ENCODE measurements around the gene PRRT1B. TPM values are rescaled to one million over a fixed set of nuclear protein-coding genes. Genes with fewer than 3 reads are reported as not detected.

The PRRT1B gene
- total RNA-seq, 2 donors from 2014 or later, result 3.5 to 4.1 TPM

DNA sequence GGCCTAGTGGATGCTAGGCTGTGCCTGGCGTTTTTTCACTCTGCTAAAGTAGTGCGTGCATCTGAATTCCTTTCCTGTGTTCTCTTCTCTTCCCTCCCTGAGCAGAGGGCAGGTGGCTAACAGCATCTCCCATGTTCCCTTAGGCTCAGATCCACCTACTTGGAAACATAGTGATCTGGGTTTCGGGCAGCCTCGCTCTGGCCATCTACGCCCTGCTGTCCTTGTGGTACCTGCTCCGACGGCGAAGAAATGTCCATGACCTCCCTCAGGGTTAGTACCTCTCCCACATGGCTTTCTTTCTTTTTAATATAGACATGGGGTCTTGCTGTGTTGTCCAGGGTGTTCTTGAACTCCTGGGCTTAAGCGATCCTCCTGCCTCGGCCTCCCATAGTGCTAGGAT is 24.1 kb upstream of the PRRT1B start:
- no peak for DNase-seq
- intact Hi-C loops (cut with DNase I, micrococcal nuclease), result no loop called here
- ATAC-seq, result no peak

DNA sequence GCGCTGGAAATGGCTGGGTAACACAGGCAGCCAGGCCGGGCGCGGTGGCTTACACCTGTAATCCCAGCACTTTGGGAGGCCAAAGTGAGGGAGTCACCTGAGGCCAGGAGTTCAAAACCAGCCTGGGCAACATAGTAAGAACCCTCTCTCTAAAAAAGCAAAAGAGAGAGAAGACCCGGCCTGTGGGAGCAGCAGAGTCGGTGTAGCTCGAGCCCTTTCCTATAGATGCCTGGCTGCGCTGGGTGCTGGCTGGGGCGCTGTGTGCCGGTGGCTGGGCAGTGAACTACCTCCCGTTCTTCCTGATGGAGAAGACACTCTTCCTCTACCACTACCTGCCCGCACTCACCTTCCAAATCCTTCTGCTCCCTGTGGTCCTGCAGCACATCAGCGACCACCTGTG is 23.5 kb upstream of the PRRT1B start:
- intact Hi-C loops (cut with DNase I, micrococcal nuclease), result no loop called here
- ATAC-seq, result no peak
- no peak for DNase-seq

DNA sequence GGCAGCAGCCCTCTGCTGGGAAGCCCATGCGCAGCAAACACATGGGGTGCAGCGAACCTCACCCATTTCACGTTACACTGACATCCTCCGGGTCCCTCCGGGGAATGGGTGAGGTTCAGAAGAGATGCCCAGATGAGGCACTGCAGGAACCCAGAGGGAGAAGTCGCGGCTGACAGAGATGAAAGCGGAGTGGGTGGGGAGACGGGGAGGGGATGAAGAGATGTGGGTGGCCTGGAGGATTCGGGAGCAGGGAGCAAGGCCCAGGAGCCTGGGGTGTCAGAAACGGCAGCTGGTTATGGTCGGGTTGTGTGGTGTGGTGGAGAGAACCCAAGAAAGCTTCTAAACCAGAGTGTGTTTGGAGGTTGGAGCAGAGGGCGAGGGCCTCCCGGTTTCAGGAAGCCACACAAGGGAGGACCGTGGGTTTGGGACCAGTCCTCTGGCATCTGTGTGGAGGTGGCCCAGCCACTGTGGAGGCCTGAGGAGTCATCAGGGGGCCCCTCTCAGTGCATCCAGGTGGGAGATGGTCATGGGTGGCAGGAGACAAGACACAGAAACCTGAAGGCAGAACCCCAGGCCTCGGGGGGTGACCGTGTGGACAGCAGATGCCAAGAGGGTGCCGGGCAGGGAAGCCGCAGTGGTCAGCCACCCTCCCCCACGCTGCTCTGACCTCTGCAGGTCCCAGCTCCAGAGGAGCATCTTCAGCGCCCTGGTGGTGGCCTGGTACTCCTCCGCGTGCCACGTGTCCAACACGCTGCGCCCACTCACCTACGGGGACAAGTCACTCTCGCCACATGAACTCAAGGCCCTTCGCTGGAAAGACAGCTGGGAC is 22.9 kb upstream of the PRRT1B start:
- intact Hi-C loops (cut with DNase I, micrococcal nuclease), result no loop called here

DNA sequence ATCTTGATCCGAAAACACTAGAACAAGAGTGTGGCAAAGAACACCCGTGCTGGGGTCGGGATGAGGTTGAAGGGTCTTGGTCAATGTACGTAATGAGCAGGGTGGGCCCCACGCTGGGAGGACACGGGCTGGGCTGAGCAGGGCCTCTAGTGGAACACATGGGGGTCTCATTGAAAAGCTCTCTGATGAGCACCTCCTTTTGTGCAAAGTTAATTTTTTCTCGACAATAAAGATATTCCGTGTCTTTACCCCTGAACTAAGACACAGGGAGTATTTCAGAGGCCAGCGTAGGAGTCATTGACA is 22.3 kb upstream of the PRRT1B start:
- ATAC-seq (no peak), DNase-seq (no peak)
- intact Hi-C loops (cut with DNase I, micrococcal nuclease), result no loop called here

More for the DNA sequence above, 22.9 kb upstream of the PRRT1B start:
- no peak for ATAC-seq
- DNase-seq, result no peak

DNA sequence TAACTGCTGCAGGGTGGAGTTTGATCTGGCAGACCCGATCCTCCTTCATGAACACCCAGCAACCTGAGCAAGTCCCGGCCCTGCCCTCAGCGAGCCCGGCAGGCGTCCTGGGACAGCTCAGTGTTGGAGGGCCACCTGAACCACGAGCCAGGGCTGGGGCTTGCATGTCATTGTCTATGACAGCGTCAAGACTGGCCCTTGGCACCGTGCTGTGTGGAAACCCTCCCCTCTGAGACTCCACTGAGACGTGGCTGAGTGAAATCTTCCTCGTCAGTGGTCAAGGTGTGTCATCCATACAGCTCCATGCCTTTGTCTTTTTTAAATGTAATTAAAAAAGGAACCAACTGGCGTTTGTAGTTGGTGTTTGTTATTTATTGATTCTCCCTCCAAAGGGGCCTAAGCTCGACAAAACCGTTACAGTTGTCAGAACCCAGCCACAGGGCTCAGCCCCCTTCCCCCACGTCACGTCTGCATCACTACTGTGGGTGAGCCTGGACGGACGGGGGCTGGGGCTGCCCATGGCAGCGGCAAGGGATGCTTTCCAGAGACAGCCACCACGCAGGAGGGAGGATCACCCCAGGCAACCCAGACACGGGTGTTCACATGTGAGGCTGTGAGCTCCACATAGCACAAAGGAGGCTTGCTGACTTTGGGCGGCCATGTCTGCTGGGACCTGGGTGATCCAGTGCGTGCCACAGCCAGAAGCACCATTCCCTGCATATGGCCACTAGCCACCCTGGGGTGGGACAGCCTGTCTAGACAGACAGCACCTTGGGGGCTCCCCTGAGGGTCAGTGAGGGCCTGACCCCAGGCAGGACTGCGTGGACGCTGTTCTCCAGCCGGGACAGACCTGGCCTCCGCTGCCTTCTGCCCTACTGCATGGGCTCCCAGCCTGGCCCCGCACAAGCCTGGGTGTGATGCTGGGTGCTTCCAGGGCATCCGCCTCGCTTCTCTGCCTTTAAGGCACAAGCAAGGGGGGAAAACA is 21.6 kb upstream of the PRRT1B start:
- no peak for DNase-seq
- peak; percentile 16 for ATAC-seq
- intact Hi-C loops (cut with DNase I, micrococcal nuclease), result no loop called here

DNA sequence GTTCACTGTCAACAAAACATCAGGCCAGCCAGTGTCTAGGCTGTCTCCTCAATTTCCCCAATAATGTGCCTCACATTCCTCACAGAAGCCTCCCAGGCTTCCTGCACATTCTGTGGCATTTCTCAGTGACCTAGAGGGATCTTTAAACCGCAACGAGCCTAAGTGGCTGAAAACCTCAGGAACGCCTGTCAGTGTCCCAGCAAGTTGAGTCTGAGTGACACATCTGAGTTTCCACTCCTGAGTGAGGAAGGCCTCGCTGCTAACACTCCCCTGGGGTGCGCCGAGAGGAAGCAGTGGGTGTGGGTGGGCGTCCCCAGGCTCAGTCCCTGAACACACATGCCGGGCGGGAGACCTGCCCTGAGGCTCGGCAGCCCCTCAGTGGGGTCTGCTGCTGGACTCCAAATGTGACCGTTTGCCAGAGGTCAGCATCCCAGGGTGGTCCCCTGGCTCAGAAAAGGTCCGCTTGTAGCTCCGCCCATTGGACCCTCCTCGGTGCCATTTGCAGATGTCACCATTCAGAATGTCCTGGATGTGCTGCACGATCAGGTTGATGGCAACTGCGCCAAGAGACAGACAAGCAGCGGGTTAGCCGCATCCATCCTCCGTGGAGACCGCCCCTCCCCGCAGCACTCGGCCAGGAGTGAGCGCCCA is 20.5 kb upstream of the PRRT1B start:
- no peak for DNase-seq

DNA sequence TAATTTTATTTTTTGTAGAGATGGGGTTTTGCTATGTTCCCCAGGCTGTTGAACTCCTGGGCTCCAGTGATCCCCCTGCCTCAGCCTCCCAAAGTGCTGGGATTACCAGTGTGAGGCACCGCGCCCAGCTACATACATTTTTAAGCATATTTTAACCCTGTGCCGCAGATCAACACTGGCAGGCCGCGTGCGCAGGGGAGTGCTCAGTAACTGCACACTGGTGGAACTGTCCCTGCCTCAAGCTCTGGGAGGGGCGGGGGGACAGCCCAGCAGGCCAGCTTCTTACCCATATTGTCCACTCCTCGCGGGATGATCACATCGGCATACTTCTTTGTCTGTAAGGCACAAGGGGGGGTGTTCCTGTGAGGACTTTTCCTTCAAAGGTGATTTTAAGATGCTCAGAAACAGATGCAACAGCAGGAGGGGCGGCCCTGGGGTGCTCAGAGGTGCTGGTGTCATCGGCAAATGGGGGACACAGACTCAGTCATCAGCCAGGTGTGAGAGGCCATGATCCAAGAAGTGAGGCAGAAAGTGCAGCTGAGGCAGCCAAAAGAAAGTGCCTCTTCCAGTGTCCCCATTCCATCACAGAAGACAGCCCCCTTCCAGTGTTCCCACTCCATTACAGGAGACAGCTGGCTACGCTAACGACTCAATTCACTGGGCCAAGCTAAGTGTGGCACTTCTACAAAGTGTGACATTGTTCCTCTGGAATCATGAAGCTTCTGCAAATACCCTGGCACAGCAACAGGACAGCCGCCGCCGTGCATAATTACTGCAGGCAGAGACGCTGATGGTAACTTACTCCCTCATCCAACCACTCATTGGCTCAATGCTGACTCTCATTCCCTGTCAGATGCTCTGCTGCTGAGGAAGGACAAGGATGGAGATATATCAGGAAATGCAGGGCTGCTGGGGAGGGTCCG is 19.4 kb upstream of the PRRT1B start:
- no peak for ATAC-seq
- intact Hi-C loops (cut with DNase I, micrococcal nuclease), result no loop called here
- DNase-seq, result no peak

More for the DNA sequence above, 20.5 kb upstream of the PRRT1B start:
- ATAC-seq, result no peak
- intact Hi-C loops (cut with DNase I, micrococcal nuclease), result no loop called here

DNA sequence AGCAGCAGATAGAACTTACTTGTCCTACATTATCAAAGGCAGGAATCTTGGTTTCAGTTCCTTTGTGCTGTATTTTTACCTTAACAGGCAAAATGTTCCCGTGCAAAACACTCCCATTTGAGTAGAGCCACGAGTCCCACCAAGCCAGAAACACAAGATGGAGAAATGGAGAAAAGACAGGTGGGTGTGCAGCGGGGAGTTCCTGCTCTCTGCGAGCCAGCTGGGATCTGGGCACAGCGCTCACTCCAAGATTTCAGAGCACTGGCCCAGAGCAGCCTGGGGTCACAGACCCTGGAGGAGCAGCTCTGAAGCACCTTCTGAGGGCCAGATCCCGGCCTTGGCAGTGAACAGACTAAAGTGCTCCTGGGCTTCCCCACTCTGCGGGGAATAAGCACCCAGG is 17.1 kb upstream of the PRRT1B start:
- intact Hi-C loops (cut with DNase I, micrococcal nuclease), result no loop called here
- DNase-seq, result no peak
- no peak for ATAC-seq

DNA sequence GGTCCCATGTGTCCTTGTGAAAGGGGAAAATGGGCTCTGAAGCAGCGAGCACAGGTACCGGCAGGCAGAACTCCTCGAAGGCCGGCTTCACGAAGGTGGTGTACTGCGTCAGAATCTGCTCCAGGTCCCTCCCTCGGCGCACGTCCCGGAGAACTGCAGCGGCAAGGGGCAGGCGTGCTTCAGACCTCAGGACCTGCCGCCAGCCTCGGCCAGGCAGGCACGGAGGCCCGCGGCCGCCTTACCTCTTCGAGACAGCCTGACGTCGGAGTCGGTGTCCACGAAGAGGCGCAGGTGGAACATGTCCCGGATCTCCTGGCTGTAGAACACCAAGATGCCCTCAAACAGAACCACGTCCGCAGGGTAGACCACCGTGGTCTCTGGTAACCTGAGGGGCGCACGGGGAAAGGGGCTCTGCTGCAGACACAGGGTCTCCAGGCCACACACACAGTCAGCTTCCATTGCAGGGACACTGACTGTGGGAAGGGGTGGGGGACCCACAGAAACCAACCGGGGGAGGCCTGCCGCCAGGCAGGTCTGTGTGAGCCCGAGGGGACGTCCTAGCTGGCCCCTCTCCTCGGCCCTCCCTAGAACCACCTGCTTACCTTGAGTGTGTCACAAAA is 16.3 kb upstream of the PRRT1B start:
- intact Hi-C loops (cut with DNase I, micrococcal nuclease), result no loop called here
- DNase-seq (no peak), ATAC-seq (no peak)

DNA sequence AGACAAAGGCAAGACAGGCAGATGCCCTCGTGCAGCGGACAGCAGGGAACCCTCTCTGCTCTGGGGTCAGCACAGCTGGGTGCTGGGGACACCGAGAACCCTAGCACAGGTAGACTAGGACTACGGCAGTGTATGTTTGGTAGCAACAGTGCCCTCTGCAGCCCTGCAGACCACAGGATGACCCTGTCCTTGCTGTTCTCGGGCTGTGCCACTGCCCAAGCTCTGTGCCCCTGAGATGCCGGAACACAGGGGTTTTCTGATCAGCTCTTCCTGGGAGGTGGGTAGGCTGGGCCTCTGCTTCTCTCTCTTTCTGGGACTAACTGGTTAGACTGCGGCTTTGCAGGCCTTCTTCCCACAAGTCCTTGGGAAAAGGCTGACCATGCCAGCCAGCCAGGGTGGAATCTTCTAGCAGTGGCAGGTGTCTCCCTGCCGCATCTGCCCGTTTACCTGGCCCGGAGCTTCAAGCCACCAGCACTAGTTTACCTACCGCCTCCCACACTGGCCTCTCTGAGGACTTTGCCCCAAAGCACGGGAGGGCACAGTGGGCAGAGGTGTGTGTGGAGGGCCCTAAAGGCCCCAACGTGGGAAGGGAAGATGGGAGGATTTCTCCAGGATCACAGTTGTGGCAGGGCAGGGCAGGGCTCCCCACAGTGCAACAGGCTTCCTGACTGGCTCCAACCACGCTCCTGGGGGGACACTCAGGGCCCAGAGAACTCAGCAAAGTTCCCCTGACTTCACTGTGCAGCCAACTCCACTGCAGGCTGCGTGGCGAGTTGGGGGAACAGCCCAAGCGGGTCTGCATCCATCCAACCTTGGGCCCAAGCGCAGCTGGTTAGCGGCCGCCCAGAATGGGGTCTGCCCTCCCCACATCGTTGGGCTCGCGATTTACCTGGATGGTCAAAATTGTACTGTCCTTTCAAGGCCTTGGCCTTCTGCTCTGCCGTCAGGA is 15.5 kb upstream of the PRRT1B start:
- no peak for DNase-seq
- peak; percentile 25 for ATAC-seq
- intact Hi-C loops (cut with DNase I, micrococcal nuclease), result no loop called here

DNA sequence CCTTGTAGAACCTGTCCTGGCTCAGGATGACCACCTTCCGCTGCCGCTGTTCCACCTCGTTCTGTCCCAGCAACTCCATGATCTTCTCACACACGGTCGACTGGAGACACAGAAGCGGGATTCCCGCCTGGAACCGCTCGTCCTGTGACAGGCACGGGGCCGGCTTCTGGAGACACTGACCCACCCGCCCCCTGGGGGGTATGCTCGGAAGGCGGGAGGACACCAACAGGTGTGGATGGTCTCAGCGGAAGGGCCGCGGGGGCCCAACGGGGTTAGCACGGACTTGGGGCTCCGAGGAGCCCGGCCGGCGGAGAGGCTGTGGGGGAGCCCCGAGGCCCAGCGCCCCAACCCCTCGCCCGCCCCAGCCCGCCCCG is 14.8 kb upstream of the PRRT1B start:
- ATAC-seq (peak; percentile 35), DNase-seq (peak in 1 of 2 donors; percentile 55)
- intact Hi-C loops (cut with DNase I, micrococcal nuclease), result no loop called here

DNA sequence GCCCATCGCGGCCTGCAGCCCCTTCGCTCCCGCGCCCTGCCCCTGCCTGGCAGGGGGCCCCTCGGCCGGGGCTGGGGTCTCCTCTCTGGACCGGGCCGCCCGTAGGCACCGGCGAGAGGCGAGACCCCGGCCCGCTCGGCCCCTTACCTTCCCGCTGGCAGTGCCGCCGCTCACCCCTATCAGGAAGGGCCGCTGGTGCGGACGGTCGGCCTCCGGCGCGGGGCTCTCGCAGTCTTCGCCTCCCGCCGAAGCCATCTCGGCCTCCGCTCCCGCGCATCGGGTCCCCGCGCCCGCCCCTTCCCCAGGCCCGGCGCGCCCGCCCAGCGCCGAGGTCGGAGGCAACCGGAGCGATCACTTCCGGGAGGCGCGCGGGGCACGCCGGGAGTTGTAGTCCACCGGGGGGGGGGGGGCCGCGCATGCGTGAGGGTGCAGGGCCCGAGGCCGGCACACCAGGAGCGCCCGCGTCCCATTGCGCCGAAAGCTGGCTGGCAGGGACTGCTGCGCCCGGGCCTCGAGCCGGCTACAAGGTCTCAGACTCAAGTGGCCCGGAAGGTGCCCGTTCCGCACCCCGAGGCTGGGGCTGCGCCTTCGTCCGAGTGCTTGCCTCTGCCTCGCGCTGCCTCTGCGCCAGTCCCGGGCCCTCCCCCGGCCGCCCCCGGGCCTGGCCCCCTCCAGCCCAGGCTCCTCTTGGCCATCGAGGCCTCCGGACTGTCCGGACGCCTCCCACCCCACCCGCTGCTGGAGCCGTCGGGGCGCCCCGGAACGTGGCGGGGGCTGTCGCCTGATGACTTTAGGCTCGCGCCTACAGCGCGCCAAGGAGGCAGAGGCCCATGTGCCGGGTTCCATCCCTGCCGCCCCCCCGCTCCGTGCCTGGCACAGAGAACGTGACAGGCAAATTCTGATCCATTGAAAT is 14.1 kb upstream of the PRRT1B start, which contains the start of gene UCK1:
UCK1 (minus strand) TSS at position 344 of the 913 bp plus-strand sequence; CDS start at position 255, 89 bp downstream.
- ATAC-seq (peak; percentile 95), DNase-seq (peak; percentile 69 to 79)
- intact Hi-C loops (cut with DNase I, micrococcal nuclease), result no loop called here

DNA sequence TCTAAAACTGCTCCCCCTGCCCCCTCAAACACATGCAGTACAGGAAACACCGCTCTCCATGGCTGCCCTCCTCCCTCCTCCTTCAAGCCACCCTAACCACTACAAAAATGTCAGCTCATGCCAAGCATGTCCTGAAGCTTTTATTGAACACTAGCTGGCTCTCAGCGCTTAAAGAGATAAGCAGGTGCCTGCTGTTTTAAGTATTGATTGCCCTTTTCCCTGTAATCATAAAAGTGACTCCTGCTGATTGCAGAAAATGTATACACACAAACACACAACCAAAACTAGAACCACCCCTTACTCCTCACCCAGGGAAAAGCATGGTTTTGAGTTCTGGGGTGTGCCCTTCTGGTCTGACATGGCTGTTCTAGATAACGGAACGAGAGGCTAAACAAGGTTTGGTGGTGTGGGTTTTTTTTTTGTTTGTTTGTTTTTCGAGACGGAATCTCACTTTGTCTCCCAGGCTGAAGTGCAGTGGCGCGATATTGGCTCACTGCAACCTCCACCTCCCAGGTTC is 10.5 kb upstream of the PRRT1B start:
- intact Hi-C loops (cut with DNase I, micrococcal nuclease), result no loop called here
- ATAC-seq (peak; percentile 35), DNase-seq (no peak)

DNA sequence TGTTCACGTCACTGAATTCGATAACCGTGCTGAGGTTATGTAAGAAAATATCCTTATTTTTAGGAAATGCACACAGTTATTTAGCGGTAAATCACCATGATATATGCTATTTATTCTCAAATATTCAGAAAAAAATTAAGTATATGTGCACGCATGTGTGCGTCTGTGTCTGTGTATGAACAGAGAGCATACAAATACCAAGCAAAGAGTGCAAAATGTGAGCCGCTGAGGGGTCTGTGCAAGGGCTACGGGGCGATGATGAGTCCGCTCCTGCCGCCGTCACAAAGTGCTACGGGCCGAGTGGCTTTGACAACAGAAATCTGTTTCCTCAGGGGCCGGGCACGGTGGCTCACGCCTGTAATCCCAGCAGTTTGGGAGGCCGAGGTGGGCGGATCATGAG is 7.4 kb upstream of the PRRT1B start:
- intact Hi-C loops (cut with DNase I, micrococcal nuclease), result no loop called here
- no peak for ATAC-seq
- no peak for DNase-seq

DNA sequence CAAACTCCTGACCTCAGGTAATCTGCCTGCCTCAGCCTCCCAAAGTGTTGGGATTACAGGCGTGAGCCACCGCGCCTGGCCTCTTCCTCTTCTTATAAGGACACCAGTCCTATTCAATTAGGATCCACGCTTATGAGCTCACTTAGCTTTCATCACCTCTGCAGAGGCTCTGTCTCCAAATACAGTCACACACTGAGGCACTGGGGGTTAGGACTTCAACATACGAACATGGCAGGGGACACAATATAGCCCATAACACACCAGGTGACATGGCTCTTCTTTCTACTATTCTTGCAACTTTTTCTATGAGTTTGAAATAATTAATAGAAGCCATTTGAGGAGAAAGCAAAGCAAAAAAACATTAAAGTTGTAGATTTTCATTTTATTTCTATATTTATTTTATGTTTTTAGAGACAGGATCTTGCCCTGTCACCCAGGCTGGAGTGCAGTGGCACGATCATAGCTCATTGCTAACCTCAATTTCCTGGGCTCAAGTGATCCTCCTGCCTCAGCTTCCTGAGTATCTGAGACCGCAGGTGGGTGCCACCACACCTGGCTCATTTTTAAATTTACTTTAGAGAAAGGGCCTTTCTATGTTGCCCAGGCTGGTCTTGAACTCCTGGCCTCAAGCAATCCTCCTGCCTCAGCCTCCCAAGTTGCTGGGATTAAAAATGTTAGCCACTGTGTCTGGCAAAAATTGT is 6.0 kb upstream of the PRRT1B start:
- intact Hi-C loops (cut with DNase I, micrococcal nuclease), result no loop called here
- no peak for ATAC-seq

More for the DNA sequence above, 6.0 kb upstream of the PRRT1B start:
- DNase-seq, result no peak

Measured in left colon (tissue), 2 donors.